Erythroblast (primary cell): ENCODE results near the gene NFIX.
A peak's percentile ranks its signal among the peaks of the same experiment; 100 is the strongest.

ENCODE experiments used
- GATA1 ChIP-seq: IDR thresholded peaks from 2 replicates; pipeline ENCODE4 v1.6.1; 2011; ENCODE audit warnings: low read depth, mild to moderate bottlenecking, control low read depth, low read length, moderate library complexity
- POLR2A ChIP-seq: IDR thresholded peaks from 2 replicates; pipeline ENCODE4 v1.6.1; 2011; ENCODE audit warnings: mild to moderate bottlenecking, low read length

- TF ChIP-seq POLR2A (peak; percentile 39), GATA1 (no peak)
Measured at GRCh38 chr19:13076320-13076719, 81.0 kb downstream of the NFIX start.
